IMR-90 (cell line): ENCODE results near the gene PTPRO.

Source experiments
- CTCF ChIP-seq: conservative IDR thresholded peaks from 2 replicates; pipeline ENCODE4 v1.5.1; 2012; ENCODE audit warnings: mild to moderate bottlenecking, low read depth, low read length, improper control_type of control experiment
- MAFK ChIP-seq: IDR thresholded peaks from 2 replicates; pipeline ENCODE4 v1.6.1; 2012; ENCODE audit warnings: low read depth, low read length, improper control_type of control experiment
- MXI1 ChIP-seq: IDR thresholded peaks from 2 replicates; pipeline ENCODE4 v1.6.1; 2012; ENCODE audit warnings: low read depth, mild to moderate bottlenecking, low read length, moderate library complexity, borderline replicate concordance

- TF ChIP-seq CTCF = no peak
- TF ChIP-seq MXI1 = no peak
- TF ChIP-seq MAFK = no peak
These were observed 107.0 kb downstream of the PTPRO start for GRCh38 chr12:15429262-15429661.
